RPMI8226 (cell line): ENCODE measurements around the gene UBE2E3.
A peak's percentile ranks its signal among the peaks of the same experiment; 100 is the strongest.
"Not testable (repeated sequence)": the region's sequence is repeated elsewhere in the genome, so short reads cannot be mapped to it uniquely, and the experiment has no call there.

Experiments used
- DNase-seq: peaks from one replicate; pipeline ENCODE4 v3.0.0-alpha.2; 2015

Gene UBE2E3

GRCh38 chr2:180980106-180980942 is at the start of gene UBE2E3:
TSS of gene UBE2E3 (plus strand) at chr2:180980605. CDS start at chr2:180982043, 1,438 bp downstream.
- peak; percentile 81 for DNase-seq

GRCh38 chr2:180931841-180932240 is 48.6 kb upstream of the UBE2E3 start:
- no peak for DNase-seq

- no peak for DNase-seq
Measured at GRCh38 chr2:180933332-180933731, 47.1 kb upstream of the UBE2E3 start.

GRCh38 chr2:180934911-180935310 is 45.5 kb upstream of the UBE2E3 start:
- DNase-seq, result no peak

- not testable (repeated sequence) for DNase-seq
Measured at GRCh38 chr2:180937480-180937879, 42.9 kb upstream of the UBE2E3 start.

- no peak for DNase-seq
Measured at GRCh38 chr2:180938451-180938850, 42.0 kb upstream of the UBE2E3 start.

- no peak for DNase-seq
Measured at GRCh38 chr2:180943275-180943674, 37.1 kb upstream of the UBE2E3 start.

GRCh38 chr2:180944372-180944771 is 36.0 kb upstream of the UBE2E3 start:
- DNase-seq, result no peak

GRCh38 chr2:180947208-180947689 is 33.2 kb upstream of the UBE2E3 start:
- no peak for DNase-seq

GRCh38 chr2:180949896-180950295 is 30.5 kb upstream of the UBE2E3 start:
- no peak for DNase-seq

- no peak for DNase-seq
Measured at GRCh38 chr2:180952082-180952481, 28.3 kb upstream of the UBE2E3 start.

- DNase-seq, result no peak
Measured at GRCh38 chr2:180952731-180953336, 27.6 kb upstream of the UBE2E3 start.

- DNase-seq, result no peak
Measured at GRCh38 chr2:180953550-180953949, 26.9 kb upstream of the UBE2E3 start.

GRCh38 chr2:180955101-180955500 is 25.3 kb upstream of the UBE2E3 start:
- DNase-seq, result no peak

GRCh38 chr2:180959787-180960186 is 20.6 kb upstream of the UBE2E3 start:
- no peak for DNase-seq

- no peak for DNase-seq
Measured at GRCh38 chr2:180960982-180961381, 19.4 kb upstream of the UBE2E3 start.

GRCh38 chr2:180962727-180963314 is 17.6 kb upstream of the UBE2E3 start:
- DNase-seq, result no peak

- no peak for DNase-seq
Measured at GRCh38 chr2:180966378-180966777, 14.0 kb upstream of the UBE2E3 start.

GRCh38 chr2:180969124-180969523 is 11.3 kb upstream of the UBE2E3 start:
- no peak for DNase-seq

- no peak for DNase-seq
Measured at GRCh38 chr2:180970016-180970415, 10.4 kb upstream of the UBE2E3 start.

GRCh38 chr2:180971811-180972210 is 8.6 kb upstream of the UBE2E3 start:
- no peak for DNase-seq

GRCh38 chr2:180975585-180975984 is 4.8 kb upstream of the UBE2E3 start:
- DNase-seq, result no peak

GRCh38 chr2:180978903-180979748 is 1.3 kb upstream of the UBE2E3 start:
- DNase-seq, result peak; percentile 20
